OCI-LY7 (cell line): ENCODE results near the gene ZNF213. TPM values are rescaled to one million over a fixed set of nuclear protein-coding genes. Genes with fewer than 3 reads are reported as not detected.

ENCODE experiments used
- BruUV-seq: library from RNA; stranded (reverse); fragments of 400-500 nt; replicated peaks from 2 replicates; lab custom pipeline; 2021; lab: Mats Ljungman, UMichigan
- CTCF ChIA-PET: fragments of 300-600 bp; sonication (Branson Sonifier 250); formaldehyde crosslinking; loops from one replicate; lab custom pipeline; 2022; ENCODE audit warnings: antibody characterized with exemption; ENCODE audit not compliant: unreplicated experiment; lab: Charles Lee
- POLR2A ChIA-PET: fragments of 300-600 bp; sonication (Branson Sonifier 250); formaldehyde crosslinking; loops from one replicate; lab custom pipeline; 2022; ENCODE audit warnings: antibody characterized with exemption; lab: Charles Lee
- DNase-seq: peaks from one replicate; pipeline ENCODE4 v3.0.0-alpha.2; 2015; ENCODE audit warnings: low spot score
- H2AFZ ChIP-seq: fragments of 200-600 bp; sonication (generic), shearing (Covaris generic); 2 replicates; pipeline ENCODE4 v1.6.1; 2014; ENCODE audit warnings: mild to moderate bottlenecking, antibody characterized with exemption, low read length, moderate library complexity
- H3K27ac ChIP-seq: fragments of 200-600 bp; sonication (generic); 2 replicates; pipeline ENCODE4 v1.5.1; 2014; ENCODE audit warnings: mixed run types, low read depth, mild to moderate bottlenecking, moderate library complexity, low read length, inconsistent platforms; ENCODE audit not compliant: poor library complexity, severe bottlenecking
- H3K36me3 ChIP-seq: fragments of 200-600 bp; sonication (generic); 2 replicates; pipeline ENCODE4 v1.6.1; 2014; ENCODE audit warnings: mild to moderate bottlenecking, antibody characterized with exemption, low read length, moderate library complexity, mixed read lengths; ENCODE audit not compliant: insufficient read depth
- H3K4me1 ChIP-seq: fragments of 200-600 bp; sonication (generic); 2 replicates; pipeline ENCODE4 v1.5.1; 2014; ENCODE audit warnings: mild to moderate bottlenecking, low read length; ENCODE audit not compliant: insufficient read depth, poor library complexity, severe bottlenecking
- H3K4me2 ChIP-seq: fragments of 200-600 bp; sonication (generic); 2 replicates; pipeline ENCODE4 v1.6.1; 2014; ENCODE audit warnings: mild to moderate bottlenecking, low read length
- H3K4me3 ChIP-seq: fragments of 200-600 bp; sonication (generic); 2 replicates; pipeline ENCODE4 v1.5.1; 2014; ENCODE audit warnings: mild to moderate bottlenecking, low read depth, low read length; ENCODE audit not compliant: poor library complexity, severe bottlenecking
- H3K79me2 ChIP-seq: fragments of 200-600 bp; sonication (generic); 2 replicates; pipeline ENCODE4 v1.6.1; 2016; ENCODE audit warnings: low read depth, mild to moderate bottlenecking, low read length, moderate library complexity, mixed read lengths; ENCODE audit not compliant: insufficient read depth
- H3K9me2 ChIP-seq: fragments of 200-600 bp; sonication (generic); 2 replicates; pipeline ENCODE4 v1.6.1; 2016; ENCODE audit warnings: mild to moderate bottlenecking, low read length, mixed read lengths; ENCODE audit not compliant: insufficient read depth
- H3K9me3 ChIP-seq: fragments of 200-600 bp; sonication (generic); 2 replicates; pipeline ENCODE4 v1.6.1; 2014; ENCODE audit warnings: mild to moderate bottlenecking, mixed run types, low read length, mixed read lengths
- H4K20me1 ChIP-seq: fragments of 200-600 bp; sonication (generic); 2 replicates; pipeline ENCODE4 v1.6.1; 2014; ENCODE audit warnings: mild to moderate bottlenecking, antibody characterized with exemption, low read length, moderate library complexity, mixed read lengths; ENCODE audit not compliant: insufficient read depth
- EZH2phosphoT487 ChIP-seq: fragments of 200-600 bp; sonication (generic); IDR thresholded peaks from 2 replicates; pipeline ENCODE4 v1.6.1; 2018; ENCODE audit warnings: low read depth, borderline replicate concordance, mild to moderate bottlenecking, mixed run types, antibody characterized with exemption, low read length, moderate library complexity, mixed read lengths
- intact Hi-C: fragments of 100-400 bp; cut with micrococcal nuclease; formaldehyde crosslinking; loops from one replicate; pipeline ENCODE4 v1.10.0; 2022; ENCODE audit not compliant: unreplicated experiment
- total RNA-seq, 2 experiments: library from RNA; depleted of rRNA in 1 of 2; stranded (reverse); fragments of >200 nt in 1 of 2; shearing (Covaris generic) in 1 of 2; gene quantifications; 2 replicates each; pipeline ENCODE4 v1.2.3, GENCODE V29; 2014 to 2022
- TF ChIP-seq, protein P1 (sequence below): fragments of 200-600 bp; sonication (generic); conservative IDR thresholded peaks from 2 replicates; pipeline ENCODE4 v1.5.1; 2014; ENCODE audit warnings: mild to moderate bottlenecking, antibody characterized with exemption, low read length, moderate library complexity, mixed read lengths

The ZNF213 gene
- total RNA-seq, 2 experiments from 2014 or later, result 3.4 to 9.1 TPM

DNA sequence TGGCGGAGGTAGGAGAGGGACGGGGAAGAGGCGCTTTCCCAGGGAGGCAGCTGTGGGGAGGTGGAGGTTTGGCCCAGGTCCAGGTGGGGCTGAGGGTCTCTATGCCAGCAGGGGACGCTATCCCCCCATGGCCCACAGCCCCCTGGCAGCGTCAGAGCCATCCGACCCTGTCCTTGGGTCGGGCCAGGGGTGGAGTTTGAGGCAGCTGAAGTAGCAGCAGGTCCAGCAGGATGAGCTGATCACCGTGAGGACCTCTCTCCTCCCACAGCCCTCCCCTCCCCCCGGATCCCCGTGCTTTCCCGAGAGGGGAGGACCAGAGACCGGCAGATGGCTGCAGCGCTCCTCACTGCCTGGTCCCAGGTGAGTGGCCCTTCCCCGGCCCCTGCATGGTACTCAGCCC is 19.3 kb upstream of the ZNF213 start:
- POLR2A ChIA-PET, result no interaction called here
- BruUV-seq, result no TSS peak

DNA sequence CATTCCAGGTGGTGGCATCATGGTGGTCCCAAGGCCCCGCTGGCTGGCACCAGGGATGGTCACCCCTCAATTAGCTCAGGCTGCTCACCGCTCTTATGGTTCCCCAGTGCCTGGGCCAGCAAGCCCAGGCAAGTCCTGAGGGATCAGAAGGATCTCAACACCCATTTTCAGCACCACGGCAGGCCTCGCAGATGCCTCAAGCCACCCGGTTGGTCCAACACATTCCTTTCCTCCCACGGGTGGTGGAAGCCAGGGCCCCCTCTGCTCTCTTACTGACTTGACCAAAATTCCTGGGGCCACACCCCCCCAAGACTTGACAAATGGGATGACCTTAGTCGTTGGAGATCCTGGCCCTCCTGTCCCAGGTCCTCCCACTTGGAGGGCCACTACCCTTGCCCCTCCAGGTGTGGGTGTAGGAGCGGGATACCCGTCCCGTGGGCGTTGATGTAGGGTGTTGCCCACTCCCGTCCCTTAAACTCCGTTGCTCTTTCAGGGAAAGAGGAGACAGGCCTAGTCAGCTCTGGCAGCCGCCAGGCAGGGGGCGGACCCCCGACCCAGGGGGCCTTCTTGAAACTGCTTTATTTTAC is 16.5 kb upstream of the ZNF213 start:
- no TSS peak for BruUV-seq
- CTCF ChIA-PET, result no interaction called here
- no peaks in the 10 kb centered on the region for H3K4me1 ChIP-seq
- no peaks in the 10 kb centered on the region for H3K36me3 ChIP-seq
- no peaks in the 10 kb centered on the region for H3K9me3 ChIP-seq
- TF ChIP-seq EZH2phosphoT487, result no peak
- TF ChIP-seq, protein P1, sequence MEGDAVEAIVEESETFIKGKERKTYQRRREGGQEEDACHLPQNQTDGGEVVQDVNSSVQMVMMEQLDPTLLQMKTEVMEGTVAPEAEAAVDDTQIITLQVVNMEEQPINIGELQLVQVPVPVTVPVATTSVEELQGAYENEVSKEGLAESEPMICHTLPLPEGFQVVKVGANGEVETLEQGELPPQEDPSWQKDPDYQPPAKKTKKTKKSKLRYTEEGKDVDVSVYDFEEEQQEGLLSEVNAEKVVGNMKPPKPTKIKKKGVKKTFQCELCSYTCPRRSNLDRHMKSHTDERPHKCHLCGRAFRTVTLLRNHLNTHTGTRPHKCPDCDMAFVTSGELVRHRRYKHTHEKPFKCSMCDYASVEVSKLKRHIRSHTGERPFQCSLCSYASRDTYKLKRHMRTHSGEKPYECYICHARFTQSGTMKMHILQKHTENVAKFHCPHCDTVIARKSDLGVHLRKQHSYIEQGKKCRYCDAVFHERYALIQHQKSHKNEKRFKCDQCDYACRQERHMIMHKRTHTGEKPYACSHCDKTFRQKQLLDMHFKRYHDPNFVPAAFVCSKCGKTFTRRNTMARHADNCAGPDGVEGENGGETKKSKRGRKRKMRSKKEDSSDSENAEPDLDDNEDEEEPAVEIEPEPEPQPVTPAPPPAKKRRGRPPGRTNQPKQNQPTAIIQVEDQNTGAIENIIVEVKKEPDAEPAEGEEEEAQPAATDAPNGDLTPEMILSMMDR, result no peak
- H3K79me2 ChIP-seq, result no peaks in the 10 kb centered on the region
- intact Hi-C loops, result no loop called here
- no peaks in the 10 kb centered on the region for H3K9me2 ChIP-seq
- POLR2A ChIA-PET, result no interaction called here
- H3K4me2 ChIP-seq, result no peak overlapping the region
- H3K27ac ChIP-seq, result no peak overlapping the region
- H2AFZ ChIP-seq, result no peak overlapping the region
- DNase-seq, result no peak
- H3K4me3 ChIP-seq, result no peak overlapping the region
- no peaks in the 10 kb centered on the region for H4K20me1 ChIP-seq

More for the DNA sequence above, 19.3 kb upstream of the ZNF213 start:
- Histone ChIP-seq H3K36me3 (no peaks in the 10 kb centered on the region), H3K79me2 (no peaks in the 10 kb centered on the region), H3K4me2 (no peak overlapping the region), H3K27ac (no peak overlapping the region), H3K4me3 (no peak overlapping the region), H3K9me3 (no peaks in the 10 kb centered on the region), H3K4me1 (no peaks in the 10 kb centered on the region), H3K9me2 (no peaks in the 10 kb centered on the region), H2AFZ (no peak overlapping the region), H4K20me1 (no peaks in the 10 kb centered on the region)
- CTCF ChIA-PET, result no interaction called here
- no peak for TF ChIP-seq EZH2phosphoT487
- TF ChIP-seq, protein P1, result peak; percentile 53
- no peak for DNase-seq
- intact Hi-C loops, result no loop called here

DNA sequence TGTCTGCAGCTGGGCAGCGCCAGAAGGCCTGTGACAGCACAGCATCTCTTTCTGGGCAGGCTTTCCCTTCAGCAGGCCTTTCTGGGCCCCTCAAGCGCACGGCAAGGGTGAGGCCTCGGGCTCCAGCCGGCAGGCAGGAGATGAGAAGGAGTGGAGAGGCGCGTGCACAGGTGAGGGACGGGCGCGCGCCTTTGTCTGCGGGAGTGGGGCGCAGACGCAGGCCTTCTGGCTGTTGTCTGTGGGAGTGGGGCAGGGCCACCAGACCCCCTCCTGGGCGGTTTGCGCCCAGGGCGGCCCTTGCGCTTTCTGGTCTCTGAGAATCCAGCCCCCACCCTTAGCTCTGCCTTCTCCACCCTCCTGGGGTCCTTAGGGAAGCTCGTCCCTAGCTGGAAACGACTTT is 16.0 kb upstream of the ZNF213 start:
- DNase-seq, result no peak
- H3K79me2 ChIP-seq, result no peaks in the 10 kb centered on the region
- ChIA-PET CTCF (no interaction called here), POLR2A (interaction anchor here (0.5 kb wide), 1 partner anchor 508 kb away, joined by 4 read pairs; no protein-coding TSS in a partner anchor)
- TF ChIP-seq, protein P1, result no peak
- no peak for TF ChIP-seq EZH2phosphoT487
- H2AFZ ChIP-seq, result no peak overlapping the region
- no peak overlapping the region for H3K4me3 ChIP-seq
- no peaks in the 10 kb centered on the region for H3K9me2 ChIP-seq
- H3K27ac ChIP-seq, result no peak overlapping the region
- no peaks in the 10 kb centered on the region for H3K9me3 ChIP-seq
- no peaks in the 10 kb centered on the region for H4K20me1 ChIP-seq
- peaks cover 5% of the 10 kb centered on the region for H3K4me1 ChIP-seq
- no TSS peak for BruUV-seq
- no peak overlapping the region for H3K4me2 ChIP-seq
- no peaks in the 10 kb centered on the region for H3K36me3 ChIP-seq
- intact Hi-C loops, result no loop called here
